AG09309 (cell line): ENCODE measurements around the gene LDAH.
A peak's percentile ranks its signal among the peaks of the same experiment; 100 is the strongest.

ENCODE experiments used
- DNase-seq: peaks from one replicate; pipeline ENCODE4 v3.0.0-alpha.2; 2010; ENCODE audit warnings: low read depth
- H3K4me3 ChIP-seq: 2 replicates; pipeline ENCODE4 v1.5.1; 2011; ENCODE audit warnings: mild to moderate bottlenecking, low read depth, low read length, moderate library complexity; ENCODE audit not compliant: control insufficient read depth
- TF ChIP-seq, protein P1 (sequence below): IDR thresholded peaks from 2 replicates; pipeline ENCODE4 v1.5.1; 2011; ENCODE audit warnings: mild to moderate bottlenecking, low read depth, low read length, inconsistent platforms; ENCODE audit not compliant: insufficient read depth, control insufficient read depth; ENCODE audit errors: missing control alignments

LDAH gene

DNA sequence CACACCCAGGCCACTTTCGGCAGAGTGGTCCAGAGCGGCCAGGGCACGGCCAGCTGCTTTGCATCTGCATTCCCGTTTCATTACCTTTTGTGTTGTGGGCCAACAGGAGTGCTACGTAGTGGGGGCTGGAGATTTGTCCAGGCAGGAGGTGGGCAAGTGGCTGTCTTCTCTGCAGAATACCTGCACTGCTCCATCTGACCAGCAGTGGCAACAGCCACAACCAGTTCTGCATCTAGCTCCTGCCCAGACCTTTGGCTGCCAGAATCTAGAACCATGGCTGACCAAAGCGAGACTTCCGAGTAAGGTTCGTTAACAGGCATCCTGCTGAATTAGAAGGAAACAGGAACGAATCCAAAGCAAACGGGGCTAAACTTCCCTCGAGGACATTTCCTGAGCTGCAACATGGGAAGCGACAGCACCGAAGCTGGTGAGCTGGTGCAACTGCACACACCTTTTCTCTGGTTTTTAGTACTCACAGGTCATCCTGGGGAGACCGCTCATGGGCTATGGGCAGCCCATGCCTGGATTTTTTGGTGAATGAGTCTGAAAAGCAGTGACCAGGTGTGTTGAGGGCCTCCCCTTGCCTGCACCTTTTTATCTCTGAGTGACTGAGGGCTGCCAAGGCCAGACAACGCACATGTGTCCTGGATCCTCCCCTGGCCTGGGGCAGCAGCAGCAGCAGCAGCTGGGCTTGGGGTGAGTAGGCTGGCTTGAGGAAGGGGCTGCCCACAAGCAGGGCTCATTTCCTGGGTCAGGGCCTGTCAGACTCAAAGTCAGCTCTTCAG lies 145.4 kb downstream of the LDAH start:
- TF ChIP-seq, protein P1, sequence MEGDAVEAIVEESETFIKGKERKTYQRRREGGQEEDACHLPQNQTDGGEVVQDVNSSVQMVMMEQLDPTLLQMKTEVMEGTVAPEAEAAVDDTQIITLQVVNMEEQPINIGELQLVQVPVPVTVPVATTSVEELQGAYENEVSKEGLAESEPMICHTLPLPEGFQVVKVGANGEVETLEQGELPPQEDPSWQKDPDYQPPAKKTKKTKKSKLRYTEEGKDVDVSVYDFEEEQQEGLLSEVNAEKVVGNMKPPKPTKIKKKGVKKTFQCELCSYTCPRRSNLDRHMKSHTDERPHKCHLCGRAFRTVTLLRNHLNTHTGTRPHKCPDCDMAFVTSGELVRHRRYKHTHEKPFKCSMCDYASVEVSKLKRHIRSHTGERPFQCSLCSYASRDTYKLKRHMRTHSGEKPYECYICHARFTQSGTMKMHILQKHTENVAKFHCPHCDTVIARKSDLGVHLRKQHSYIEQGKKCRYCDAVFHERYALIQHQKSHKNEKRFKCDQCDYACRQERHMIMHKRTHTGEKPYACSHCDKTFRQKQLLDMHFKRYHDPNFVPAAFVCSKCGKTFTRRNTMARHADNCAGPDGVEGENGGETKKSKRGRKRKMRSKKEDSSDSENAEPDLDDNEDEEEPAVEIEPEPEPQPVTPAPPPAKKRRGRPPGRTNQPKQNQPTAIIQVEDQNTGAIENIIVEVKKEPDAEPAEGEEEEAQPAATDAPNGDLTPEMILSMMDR: no peak
- no peak overlapping the region for H3K4me3 ChIP-seq
- no peak for DNase-seq

DNA sequence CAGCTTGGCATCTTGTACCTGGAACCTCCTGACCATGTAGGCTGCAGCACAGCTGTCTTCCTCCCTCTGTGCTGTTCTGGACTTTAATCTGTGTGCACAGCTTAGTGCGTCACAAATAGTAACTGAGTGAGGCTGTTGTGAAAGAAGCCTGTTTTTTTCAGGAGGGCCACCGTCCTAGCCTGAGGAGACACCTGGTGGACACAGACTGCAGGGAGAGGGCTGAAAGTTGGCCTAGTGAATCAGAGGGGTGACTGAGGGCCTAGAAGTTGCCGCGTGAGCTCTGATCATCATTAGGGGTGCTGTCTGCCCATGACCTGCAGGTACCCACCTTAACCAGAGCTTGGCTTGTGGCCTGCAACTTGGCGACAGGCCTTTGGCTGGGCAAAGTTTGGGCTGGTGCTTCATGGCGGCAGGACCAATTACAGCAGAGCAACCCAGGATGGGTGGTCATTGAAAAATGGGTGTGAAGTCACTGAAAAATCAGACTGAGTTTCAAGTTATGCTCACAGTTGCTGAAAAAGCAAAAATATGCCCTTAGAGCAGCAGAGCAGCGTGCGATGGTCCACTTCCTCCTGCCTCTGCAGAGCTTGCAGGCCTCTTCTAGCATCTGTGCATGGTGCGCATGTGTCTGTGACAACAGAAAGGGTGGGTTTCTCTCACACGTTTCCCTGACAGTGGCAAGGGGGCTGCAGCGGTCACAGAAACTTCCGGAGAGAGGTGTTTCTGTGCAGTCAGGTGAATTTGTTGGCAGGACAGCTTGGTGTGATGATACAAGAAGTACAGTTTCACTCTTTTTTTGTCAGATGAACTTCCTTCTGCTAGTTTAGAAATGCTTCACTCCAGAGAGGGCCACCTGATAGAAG lies 146.3 kb downstream of the LDAH start:
- TF ChIP-seq, protein P1: no peak
- DNase-seq: no peak
- H3K4me3 ChIP-seq: no peak overlapping the region

DNA sequence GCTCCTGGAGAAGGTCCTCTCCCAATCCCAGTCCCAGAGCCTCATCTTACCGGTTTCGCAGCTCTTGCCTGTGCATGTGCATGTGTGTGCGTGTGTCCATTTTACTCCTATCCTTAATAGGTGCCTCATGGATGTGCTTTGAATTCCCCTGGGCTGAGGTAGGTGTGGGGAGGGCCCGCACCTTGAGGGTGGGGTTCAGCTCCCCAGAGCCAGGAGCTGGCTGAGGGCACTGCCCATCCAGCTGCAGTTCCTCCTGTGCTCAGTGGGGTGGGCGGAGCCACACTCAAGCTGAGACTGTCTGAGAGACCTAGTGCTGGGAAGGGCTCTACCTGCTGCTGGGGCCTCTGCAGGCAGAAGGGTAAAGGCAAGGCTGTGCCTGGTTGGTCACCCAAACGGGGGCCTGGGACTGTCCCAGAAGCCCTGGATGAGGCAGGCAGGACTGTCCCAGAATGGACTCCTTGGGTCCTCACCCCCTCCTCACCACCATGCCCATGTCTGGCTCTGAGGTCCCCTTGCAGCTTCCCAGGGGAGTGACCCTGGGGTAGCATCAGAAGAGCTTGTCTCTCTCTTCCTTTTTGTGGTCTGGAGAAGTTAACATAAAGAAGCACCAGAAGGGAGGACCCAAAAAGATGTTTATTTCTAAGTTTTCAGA lies 147.1 kb downstream of the LDAH start:
- no peak overlapping the region for H3K4me3 ChIP-seq
- TF ChIP-seq, protein P1: no peak
- DNase-seq: no peak

DNA sequence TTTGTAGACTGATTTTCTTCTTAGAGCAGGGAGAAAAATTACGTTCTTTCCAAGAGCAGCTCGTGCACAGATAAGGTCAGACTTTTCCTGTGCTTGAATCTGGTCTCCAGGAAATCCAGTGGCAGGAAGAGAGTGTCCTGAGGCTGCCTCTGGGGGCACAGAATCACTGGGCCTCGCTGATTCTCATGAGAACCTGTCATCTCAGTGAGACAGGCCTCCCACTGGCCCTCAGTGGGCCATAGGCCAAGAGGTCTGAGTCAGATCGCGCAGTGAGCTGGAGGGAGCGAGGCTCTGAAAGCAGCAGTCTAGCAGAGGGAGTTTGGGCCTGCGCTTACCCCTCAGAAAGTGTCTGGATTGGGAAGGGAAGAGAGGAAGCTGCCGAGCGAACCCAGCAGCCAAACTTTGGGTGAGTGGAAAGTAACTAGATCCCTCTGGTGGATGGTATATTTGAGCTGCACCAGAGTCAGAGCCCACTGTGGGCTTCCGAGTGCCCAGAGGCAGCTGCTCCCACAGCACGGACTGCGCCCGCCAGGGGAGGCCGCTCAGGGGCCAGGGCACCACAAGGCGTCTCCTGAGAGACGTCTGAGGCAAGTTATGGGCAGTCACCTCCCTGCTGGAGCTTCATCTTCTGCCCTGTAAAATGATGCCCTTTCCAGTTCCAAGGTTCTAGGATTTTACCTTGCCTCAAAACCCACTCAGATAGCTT lies 147.8 kb downstream of the LDAH start:
- no peak overlapping the region for H3K4me3 ChIP-seq
- peak; percentile 45 for DNase-seq
- TF ChIP-seq, protein P1: no peak

DNA sequence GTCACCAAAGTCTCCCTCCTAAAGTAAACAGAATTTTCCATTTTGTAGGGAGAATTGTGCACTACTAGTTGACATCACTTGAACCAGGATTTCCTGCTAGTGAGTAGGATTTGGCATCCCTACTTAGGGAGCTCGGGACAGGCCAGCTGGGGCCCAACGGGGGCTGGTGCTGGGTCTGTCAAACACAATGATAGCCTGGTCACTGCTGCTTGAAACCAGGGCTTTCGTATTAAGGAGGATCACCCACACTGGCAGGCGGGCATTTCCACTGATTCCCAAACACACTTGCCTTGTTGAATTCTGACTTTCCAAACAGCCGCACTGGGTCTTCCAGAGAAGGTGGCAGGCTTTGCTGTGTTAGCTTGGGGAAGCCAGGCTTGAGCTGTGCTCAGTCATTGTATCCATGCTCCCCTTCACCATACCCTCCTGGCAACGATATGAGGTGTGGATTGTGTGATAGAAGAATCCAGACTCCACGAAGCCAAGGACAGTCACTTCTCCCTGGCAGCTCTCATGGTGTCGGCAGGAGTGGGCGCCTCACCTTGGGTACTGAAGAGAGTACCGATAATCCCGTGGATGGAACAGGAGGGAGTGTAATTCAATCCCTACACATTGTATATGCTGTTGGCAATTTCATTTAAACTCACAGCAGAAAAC lies 148.5 kb downstream of the LDAH start:
- TF ChIP-seq, protein P1: no peak

More for the DNA sequence above, 148.5 kb downstream of the LDAH start:
- no peak overlapping the region for H3K4me3 ChIP-seq
- DNase-seq: no peak
